ENCODE data around the gene TUBB.
A peak's percentile ranks its signal among the peaks of the same experiment; 100 is the strongest.

Gene TUBB

GRCh38 chr6:30719791-30720737 lies at the start of gene TUBB:
Gene TUBB, plus strand, starts transcription at chr6:30720352. Its CDS starts 155 bp downstream, at chr6:30720507.
- peak; percentile 89 for DNase-seq (ENCODE audit: low spot score)
- TF ChIP-seq, protein P1, sequence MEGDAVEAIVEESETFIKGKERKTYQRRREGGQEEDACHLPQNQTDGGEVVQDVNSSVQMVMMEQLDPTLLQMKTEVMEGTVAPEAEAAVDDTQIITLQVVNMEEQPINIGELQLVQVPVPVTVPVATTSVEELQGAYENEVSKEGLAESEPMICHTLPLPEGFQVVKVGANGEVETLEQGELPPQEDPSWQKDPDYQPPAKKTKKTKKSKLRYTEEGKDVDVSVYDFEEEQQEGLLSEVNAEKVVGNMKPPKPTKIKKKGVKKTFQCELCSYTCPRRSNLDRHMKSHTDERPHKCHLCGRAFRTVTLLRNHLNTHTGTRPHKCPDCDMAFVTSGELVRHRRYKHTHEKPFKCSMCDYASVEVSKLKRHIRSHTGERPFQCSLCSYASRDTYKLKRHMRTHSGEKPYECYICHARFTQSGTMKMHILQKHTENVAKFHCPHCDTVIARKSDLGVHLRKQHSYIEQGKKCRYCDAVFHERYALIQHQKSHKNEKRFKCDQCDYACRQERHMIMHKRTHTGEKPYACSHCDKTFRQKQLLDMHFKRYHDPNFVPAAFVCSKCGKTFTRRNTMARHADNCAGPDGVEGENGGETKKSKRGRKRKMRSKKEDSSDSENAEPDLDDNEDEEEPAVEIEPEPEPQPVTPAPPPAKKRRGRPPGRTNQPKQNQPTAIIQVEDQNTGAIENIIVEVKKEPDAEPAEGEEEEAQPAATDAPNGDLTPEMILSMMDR (IDR thresholded peaks at IDR 0.05; ENCODE audit: extremely low read depth, missing control alignments), result no peak

- DNase-seq (ENCODE audit: low spot score), result no peak
- TF ChIP-seq, protein P1 (IDR thresholded peaks at IDR 0.05; ENCODE audit: extremely low read depth, missing control alignments), result no peak
These were observed 49.2 kb upstream of the TUBB start for GRCh38 chr6:30670760-30671527.

DNA sequence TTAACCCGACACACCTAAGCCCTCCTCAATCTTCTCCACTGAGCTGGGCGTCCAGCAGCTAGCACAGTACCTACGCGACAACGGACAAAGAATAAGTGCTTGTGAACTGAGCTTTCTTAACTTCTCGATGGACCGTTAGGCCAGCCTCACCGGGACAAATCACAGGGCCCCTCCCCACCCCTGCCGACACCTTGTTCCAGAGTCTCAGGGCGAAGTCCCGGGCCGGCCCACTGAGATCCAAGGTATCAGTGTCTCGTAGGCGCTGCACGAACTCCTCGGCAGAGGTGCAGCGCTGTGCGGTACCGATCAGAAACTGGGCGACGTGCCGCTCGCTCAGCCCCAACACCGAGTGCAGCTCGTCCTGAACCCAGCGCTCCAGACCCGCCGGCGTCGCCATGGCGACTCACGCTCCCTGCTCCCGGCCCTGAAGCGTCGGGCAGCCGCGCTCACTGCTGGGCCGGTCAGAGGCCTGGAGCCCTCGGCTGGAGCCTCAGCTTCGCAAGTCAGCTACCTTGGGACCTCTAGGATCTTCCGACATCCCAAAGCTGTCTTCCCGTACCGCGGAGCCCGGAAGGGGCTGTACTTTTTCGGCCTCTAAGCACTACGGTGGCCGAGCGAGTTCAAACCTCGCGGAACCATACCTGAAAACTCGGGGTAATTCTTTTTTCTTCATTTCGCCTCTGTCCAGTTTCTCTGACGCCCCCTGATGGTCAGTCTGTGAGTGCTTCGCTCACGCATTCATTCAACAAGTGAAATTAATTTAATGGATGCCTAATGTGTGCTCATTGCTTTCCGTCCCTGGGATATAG lies 47.5 kb upstream of the TUBB start, which contains the start of gene DHX16:
TSS of gene DHX16 (minus strand) at position 562 of the 809 bp plus-strand sequence. CDS start at position 397, 165 bp downstream.
- TF ChIP-seq, protein P1 (IDR thresholded peaks at IDR 0.05; ENCODE audit: extremely low read depth, missing control alignments), result peak; percentile 74
- peak; percentile 93 for DNase-seq (ENCODE audit: low spot score)

DNA sequence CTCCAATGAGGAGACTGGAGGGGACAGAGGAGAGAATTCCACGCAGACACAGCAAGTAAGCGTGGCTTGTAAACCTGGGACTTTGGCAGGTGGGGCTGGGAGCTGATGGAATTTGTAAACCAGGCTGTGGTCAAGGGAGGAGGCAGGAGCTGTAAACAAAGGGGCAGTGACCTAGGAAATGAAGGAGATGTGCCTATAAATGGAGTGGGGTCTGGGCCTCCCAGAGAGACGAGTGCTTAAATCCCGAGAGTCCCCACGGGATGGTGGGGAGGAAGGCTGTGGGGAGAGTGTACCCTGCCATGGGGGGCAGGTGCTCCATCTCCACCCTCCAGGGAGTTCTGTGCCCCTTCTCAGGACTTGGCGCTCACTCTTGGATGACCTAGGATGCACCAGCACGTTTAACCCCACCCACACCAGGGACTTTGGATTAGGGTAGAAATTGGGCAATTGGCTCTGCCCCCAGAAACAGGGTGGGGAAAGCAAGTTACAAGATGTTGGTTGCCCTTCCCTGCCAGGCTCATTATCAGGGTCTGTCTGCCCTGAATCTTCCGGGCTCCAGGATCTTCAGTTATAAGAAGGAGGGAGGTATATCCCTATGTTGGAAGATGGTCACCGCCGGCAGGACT lies 43.4 kb upstream of the TUBB start:
- TF ChIP-seq, protein P1 (IDR thresholded peaks at IDR 0.05; ENCODE audit: extremely low read depth, missing control alignments), result no peak
- no peak for DNase-seq (ENCODE audit: low spot score)

DNA sequence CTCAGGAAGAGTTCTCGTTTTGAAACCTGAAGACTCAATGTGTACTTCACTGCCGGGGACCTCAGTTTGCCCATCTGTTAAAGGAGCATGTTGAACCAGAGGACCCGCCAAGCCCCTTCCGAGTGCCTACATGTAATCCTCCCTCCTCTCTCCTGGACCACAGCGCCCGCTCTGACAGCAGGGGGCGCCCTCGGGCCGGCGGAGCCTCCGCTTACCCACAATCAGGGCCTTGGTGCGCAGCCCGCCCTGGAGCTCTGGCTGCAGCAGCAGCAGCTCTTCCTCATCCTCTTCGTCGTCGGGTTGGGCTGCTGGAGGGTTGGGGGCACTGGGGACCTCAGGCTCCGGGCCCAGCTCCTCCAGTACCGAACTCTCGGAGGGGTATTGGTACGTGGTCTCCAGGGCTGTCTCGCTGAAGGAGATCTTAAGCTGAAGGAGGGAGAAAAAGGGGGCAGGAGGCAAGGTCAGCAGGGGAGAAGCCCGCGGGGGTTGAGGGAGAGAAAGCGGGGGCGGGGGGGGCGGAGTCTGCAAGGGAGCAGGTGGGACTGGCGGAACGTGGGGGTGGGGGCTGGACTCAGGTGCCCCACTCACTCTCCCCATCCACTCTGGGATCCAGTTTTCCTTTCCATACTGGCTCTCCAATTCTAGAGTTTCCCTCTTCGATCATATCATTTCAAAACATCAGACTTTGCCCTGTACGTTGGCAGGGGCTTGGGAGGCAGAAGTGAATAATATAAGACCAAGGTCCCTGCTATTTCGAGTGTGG lies 41.0 kb upstream of the TUBB start:
- peak; percentile 83 for DNase-seq (ENCODE audit: low spot score)
- TF ChIP-seq, protein P1 (IDR thresholded peaks at IDR 0.05; ENCODE audit: extremely low read depth, missing control alignments), result peak; percentile 97
